Measurements from ENCODE around the gene PPP1R14B.

DNA sequence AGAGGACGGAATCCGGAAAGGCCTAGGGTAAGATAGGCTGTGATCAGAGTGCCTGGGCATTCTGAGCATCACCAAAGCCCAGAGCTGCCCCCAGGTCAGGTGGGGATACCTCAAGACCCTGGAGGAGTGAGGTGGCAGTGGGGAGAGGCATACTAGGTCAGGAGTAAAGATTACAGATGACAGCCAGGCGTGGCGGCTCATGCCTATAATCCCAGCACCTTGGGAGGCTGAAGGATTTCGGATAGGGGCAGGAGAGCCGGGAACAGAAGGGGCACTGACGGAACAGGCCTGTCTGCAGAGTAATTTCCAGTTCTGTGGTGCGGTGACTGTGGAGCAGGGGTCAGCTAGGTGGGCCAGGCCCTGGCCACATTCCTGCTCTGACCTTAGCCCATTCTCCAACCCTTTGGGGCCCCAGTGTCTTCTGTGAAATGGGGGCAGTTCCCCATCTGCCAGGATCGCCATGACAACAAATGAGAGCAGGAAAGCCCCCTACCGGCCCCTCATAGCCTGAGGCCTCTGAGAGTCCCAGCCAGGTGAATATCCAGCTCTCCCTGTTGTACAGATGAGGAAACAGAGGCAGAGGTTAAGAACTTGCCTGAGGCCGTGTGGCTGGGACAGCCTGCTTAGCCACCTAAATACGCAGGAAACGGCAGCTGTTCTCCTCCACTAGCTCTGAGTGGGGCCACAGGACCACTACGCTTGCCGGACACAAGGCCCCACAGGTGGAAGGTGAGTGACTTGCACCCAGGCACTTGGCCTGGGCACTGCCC lies 28.5 kb upstream of the PPP1R14B start:
- TF ChIP-seq EZH2 (IDR thresholded peaks at IDR 0.05; ENCODE audit: borderline replicate concordance, low read depth, low read length, severe bottlenecking), result no peak
- TF ChIP-seq, protein P1, sequence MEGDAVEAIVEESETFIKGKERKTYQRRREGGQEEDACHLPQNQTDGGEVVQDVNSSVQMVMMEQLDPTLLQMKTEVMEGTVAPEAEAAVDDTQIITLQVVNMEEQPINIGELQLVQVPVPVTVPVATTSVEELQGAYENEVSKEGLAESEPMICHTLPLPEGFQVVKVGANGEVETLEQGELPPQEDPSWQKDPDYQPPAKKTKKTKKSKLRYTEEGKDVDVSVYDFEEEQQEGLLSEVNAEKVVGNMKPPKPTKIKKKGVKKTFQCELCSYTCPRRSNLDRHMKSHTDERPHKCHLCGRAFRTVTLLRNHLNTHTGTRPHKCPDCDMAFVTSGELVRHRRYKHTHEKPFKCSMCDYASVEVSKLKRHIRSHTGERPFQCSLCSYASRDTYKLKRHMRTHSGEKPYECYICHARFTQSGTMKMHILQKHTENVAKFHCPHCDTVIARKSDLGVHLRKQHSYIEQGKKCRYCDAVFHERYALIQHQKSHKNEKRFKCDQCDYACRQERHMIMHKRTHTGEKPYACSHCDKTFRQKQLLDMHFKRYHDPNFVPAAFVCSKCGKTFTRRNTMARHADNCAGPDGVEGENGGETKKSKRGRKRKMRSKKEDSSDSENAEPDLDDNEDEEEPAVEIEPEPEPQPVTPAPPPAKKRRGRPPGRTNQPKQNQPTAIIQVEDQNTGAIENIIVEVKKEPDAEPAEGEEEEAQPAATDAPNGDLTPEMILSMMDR (IDR thresholded peaks at IDR 0.05; ENCODE audit: extremely low read depth in 1 of 2, insufficient read depth in 1 of 2, low read depth in 1 of 2, low read length in 2 of 2), result no peak
- no peak for TF ChIP-seq POLR2AphosphoS5 (IDR thresholded peaks at IDR 0.05; ENCODE audit: insufficient read depth, low read depth, low read length)
- TF ChIP-seq POLR2A (IDR thresholded peaks at IDR 0.05; ENCODE audit: low read depth, low read length), result no peak
- TF ChIP-seq, protein P2, sequence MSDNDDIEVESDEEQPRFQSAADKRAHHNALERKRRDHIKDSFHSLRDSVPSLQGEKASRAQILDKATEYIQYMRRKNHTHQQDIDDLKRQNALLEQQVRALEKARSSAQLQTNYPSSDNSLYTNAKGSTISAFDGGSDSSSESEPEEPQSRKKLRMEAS (IDR thresholded peaks at IDR 0.05; ENCODE audit: insufficient read depth, insufficient read length), result no peak
- TF ChIP-seq MYC (IDR thresholded peaks at IDR 0.05; ENCODE audit: low read depth, low read length), result no peak
- TF ChIP-seq JUN (IDR thresholded peaks at IDR 0.05; ENCODE audit: borderline replicate concordance, insufficient read depth, insufficient read length, low read depth), result no peak
